Measurements from ENCODE around the gene NAV2. TPM values are rescaled to one million over a fixed set of nuclear protein-coding genes. Genes with fewer than 3 reads are reported as not detected.

Gene NAV2
- total and polyA plus RNA-seq, 2 donors (not counting 1 experiment from before 2014, with no cell fraction given), result 8.1 to 14.0 TPM

GRCh38 chr11:19967787-19968186, 255.2 kb downstream of the NAV2 start:
- no peak for DNase-seq (ENCODE audit: low read depth in 2 of 2)
- no peaks in the 10 kb centered on the region for H3K79me2 ChIP-seq (ENCODE audit: control insufficient read depth, insufficient read depth, low read length)
- H2AFZ ChIP-seq (ENCODE audit: low read length), result no peak overlapping the region
- no peaks in the 10 kb centered on the region for H3K4me1 ChIP-seq (ENCODE audit: control insufficient read depth, extremely low read depth, insufficient read depth, low read length)
- no peaks in the 10 kb centered on the region for H4K20me1 ChIP-seq (ENCODE audit: control insufficient read depth, extremely low read depth, insufficient read depth, low read length)
- H3K27me3 ChIP-seq (ENCODE audit: control insufficient read depth, insufficient read depth, low read length), result no peaks in the 10 kb centered on the region
- H3K27ac ChIP-seq (ENCODE audit: insufficient read depth, low read length), result no peak overlapping the region
- H3K4me2 ChIP-seq (ENCODE audit: extremely low read depth, insufficient read depth, low read length), result no peak overlapping the region
- H3K9ac ChIP-seq (ENCODE audit: insufficient read depth, low read length), result no peak overlapping the region
- H3K9me3 ChIP-seq (ENCODE audit: control insufficient read depth, insufficient read depth, low read depth, low read length), result no peaks in the 10 kb centered on the region
- TF ChIP-seq, protein P1, sequence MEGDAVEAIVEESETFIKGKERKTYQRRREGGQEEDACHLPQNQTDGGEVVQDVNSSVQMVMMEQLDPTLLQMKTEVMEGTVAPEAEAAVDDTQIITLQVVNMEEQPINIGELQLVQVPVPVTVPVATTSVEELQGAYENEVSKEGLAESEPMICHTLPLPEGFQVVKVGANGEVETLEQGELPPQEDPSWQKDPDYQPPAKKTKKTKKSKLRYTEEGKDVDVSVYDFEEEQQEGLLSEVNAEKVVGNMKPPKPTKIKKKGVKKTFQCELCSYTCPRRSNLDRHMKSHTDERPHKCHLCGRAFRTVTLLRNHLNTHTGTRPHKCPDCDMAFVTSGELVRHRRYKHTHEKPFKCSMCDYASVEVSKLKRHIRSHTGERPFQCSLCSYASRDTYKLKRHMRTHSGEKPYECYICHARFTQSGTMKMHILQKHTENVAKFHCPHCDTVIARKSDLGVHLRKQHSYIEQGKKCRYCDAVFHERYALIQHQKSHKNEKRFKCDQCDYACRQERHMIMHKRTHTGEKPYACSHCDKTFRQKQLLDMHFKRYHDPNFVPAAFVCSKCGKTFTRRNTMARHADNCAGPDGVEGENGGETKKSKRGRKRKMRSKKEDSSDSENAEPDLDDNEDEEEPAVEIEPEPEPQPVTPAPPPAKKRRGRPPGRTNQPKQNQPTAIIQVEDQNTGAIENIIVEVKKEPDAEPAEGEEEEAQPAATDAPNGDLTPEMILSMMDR (conservative IDR thresholded peaks at IDR 0.05 in 1 of 2, IDR thresholded peaks at IDR 0.05 in 1 of 2; ENCODE audit: low read depth in 1 of 2, low read length in 2 of 2), result no peak
- no peak for TF ChIP-seq EZH2 (IDR thresholded peaks at IDR 0.05; ENCODE audit: low read length, missing control alignments)
- no peak overlapping the region for H3K4me3 ChIP-seq (replicated peaks in 1 of 4; ENCODE audit: control extremely low read depth in 1 of 4, insufficient read depth in 1 of 4, low read depth in 3 of 4, low read length in 4 of 4)
- H3K36me3 ChIP-seq (ENCODE audit: control insufficient read depth, insufficient read depth, low read length), result no peaks in the 10 kb centered on the region

DNA sequence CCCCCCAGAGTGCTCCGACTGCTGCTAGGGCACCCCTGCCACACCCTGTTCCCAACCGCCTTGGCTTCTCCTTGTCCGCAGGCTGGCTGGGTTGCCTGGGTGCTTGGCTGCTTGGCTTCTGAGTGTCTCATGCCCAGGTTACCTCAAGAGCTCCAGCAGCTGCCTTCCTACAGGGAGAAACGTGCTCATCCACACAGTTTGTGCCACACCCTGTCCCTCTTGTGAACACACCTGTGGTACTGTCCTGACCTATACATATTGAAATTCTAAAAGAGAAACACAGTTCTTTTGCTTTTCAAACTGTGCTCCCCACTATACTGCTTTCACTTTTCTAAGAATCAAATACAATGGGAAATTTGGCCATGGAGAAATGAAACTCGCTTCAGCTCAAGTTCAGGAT, 256.2 kb downstream of the NAV2 start:
- Histone ChIP-seq H3K4me3 (replicated peaks in 1 of 4; ENCODE audit: control extremely low read depth in 1 of 4, insufficient read depth in 1 of 4, low read depth in 3 of 4, low read length in 4 of 4) (no peak overlapping the region), H3K4me2 (ENCODE audit: extremely low read depth, insufficient read depth, low read length) (no peak overlapping the region), H3K9ac (ENCODE audit: insufficient read depth, low read length) (no peak overlapping the region), H4K20me1 (ENCODE audit: control insufficient read depth, extremely low read depth, insufficient read depth, low read length) (no peaks in the 10 kb centered on the region), H3K36me3 (ENCODE audit: control insufficient read depth, insufficient read depth, low read length) (no peaks in the 10 kb centered on the region), H3K79me2 (ENCODE audit: control insufficient read depth, insufficient read depth, low read length) (no peaks in the 10 kb centered on the region), H3K27ac (ENCODE audit: insufficient read depth, low read length) (no peak overlapping the region), H3K9me3 (ENCODE audit: control insufficient read depth, insufficient read depth, low read depth, low read length) (no peaks in the 10 kb centered on the region), H2AFZ (ENCODE audit: low read length) (no peak overlapping the region), H3K27me3 (ENCODE audit: control insufficient read depth, insufficient read depth, low read length) (no peaks in the 10 kb centered on the region), H3K4me1 (ENCODE audit: control insufficient read depth, extremely low read depth, insufficient read depth, low read length) (no peaks in the 10 kb centered on the region)
- no peak for DNase-seq (ENCODE audit: low read depth in 2 of 2)
- TF ChIP-seq, protein P1 (conservative IDR thresholded peaks at IDR 0.05 in 1 of 2, IDR thresholded peaks at IDR 0.05 in 1 of 2; ENCODE audit: low read depth in 1 of 2, low read length in 2 of 2), result no peak
- TF ChIP-seq EZH2 (IDR thresholded peaks at IDR 0.05; ENCODE audit: low read length, missing control alignments), result no peak

GRCh38 chr11:19970944-19971343, 258.3 kb downstream of the NAV2 start:
- Histone ChIP-seq H3K36me3 (ENCODE audit: control insufficient read depth, insufficient read depth, low read length) (no peaks in the 10 kb centered on the region), H3K9ac (ENCODE audit: insufficient read depth, low read length) (no peak overlapping the region), H3K27me3 (ENCODE audit: control insufficient read depth, insufficient read depth, low read length) (no peaks in the 10 kb centered on the region), H2AFZ (ENCODE audit: low read length) (no peak overlapping the region), H3K79me2 (ENCODE audit: control insufficient read depth, insufficient read depth, low read length) (no peaks in the 10 kb centered on the region), H3K9me3 (ENCODE audit: control insufficient read depth, insufficient read depth, low read depth, low read length) (no peaks in the 10 kb centered on the region), H3K4me1 (ENCODE audit: control insufficient read depth, extremely low read depth, insufficient read depth, low read length) (no peaks in the 10 kb centered on the region), H3K4me3 (replicated peaks in 1 of 4; ENCODE audit: control extremely low read depth in 1 of 4, insufficient read depth in 1 of 4, low read depth in 3 of 4, low read length in 4 of 4) (no peak overlapping the region), H4K20me1 (ENCODE audit: control insufficient read depth, extremely low read depth, insufficient read depth, low read length) (no peaks in the 10 kb centered on the region), H3K27ac (ENCODE audit: insufficient read depth, low read length) (no peak overlapping the region), H3K4me2 (ENCODE audit: extremely low read depth, insufficient read depth, low read length) (no peak overlapping the region)
- TF ChIP-seq, protein P1 (conservative IDR thresholded peaks at IDR 0.05 in 1 of 2, IDR thresholded peaks at IDR 0.05 in 1 of 2; ENCODE audit: low read depth in 1 of 2, low read length in 2 of 2), result no peak
- DNase-seq (ENCODE audit: low read depth in 2 of 2), result no peak
